Peyer's patch (tissue), 4 donors: ENCODE data around the gene TULP1.

Experiments
- CTCF ChIP-seq, 6 experiments: fragments of 450-650 bp in 4 of 6; fragments of 200-600 bp in 2 of 6; sonication (generic) in 1 of 6; IDR thresholded peaks; one replicate each; pipeline ENCODE4 v1.5.1; 2017 to 2019; ENCODE audit warnings: antibody characterized with exemption in 6 of 6, mild to moderate bottlenecking in 3 of 6, moderate library complexity in 1 of 6
- POLR2A ChIP-seq, 2 donors: fragments of 450-650 bp; IDR thresholded peaks; one replicate each; pipeline ENCODE4 v1.5.1; 2017; ENCODE audit warnings: antibody characterized with exemption in 2 of 2, mild to moderate bottlenecking in 2 of 2, moderate library complexity in 2 of 2

- TF ChIP-seq CTCF (IDR thresholded peaks at IDR 0.05) (no peak), POLR2A (IDR thresholded peaks at IDR 0.05) (no peak)
These were observed 1.7 kb downstream of the TULP1 start for GRCh38 chr6:35510916-35511561.
